Mesothelial cell of epicardium (in vitro differentiated cells): ENCODE results near the gene ERC2. TPM values are rescaled to one million over a fixed set of nuclear protein-coding genes. Genes with fewer than 3 reads are reported as not detected.

ENCODE experiments used
- DNase-seq, 2 experiments: peaks; one replicate each; pipeline ENCODE4 v3.0.0; 2021; ENCODE audit warnings: low spot score in 2 of 2; ENCODE audit not compliant: unreplicated experiment in 2 of 2
- H3K27ac Mint-ChIP-seq: 2 replicates; pipeline ENCODE4 v1.8.0; 2021; ENCODE audit warnings: mixed read lengths
- H3K27me3 Mint-ChIP-seq: 2 replicates; pipeline ENCODE4 v1.8.0; 2021; ENCODE audit warnings: low read depth, mixed read lengths
- H3K36me3 Mint-ChIP-seq: 2 replicates; pipeline ENCODE4 v1.8.0; 2021; ENCODE audit warnings: mixed read lengths
- H3K4me1 Mint-ChIP-seq: 2 replicates; pipeline ENCODE4 v1.8.0; 2021; ENCODE audit warnings: mixed read lengths
- H3K4me3 Mint-ChIP-seq: 2 replicates; pipeline ENCODE4 v1.8.0; 2021; ENCODE audit warnings: mild to moderate bottlenecking, moderate library complexity, mixed read lengths
- H3K9me3 Mint-ChIP-seq: 2 replicates; pipeline ENCODE4 v1.8.0; 2021; ENCODE audit warnings: mixed read lengths
- CTCF ChIP-seq: fragments of 200-600 bp; sonication (generic); IDR thresholded peaks from one replicate; pipeline ENCODE4 v1.5.0; 2021; ENCODE audit warnings: antibody characterized with exemption; ENCODE audit not compliant: unreplicated experiment
- total RNA-seq: library from RNA; stranded (reverse); gene quantifications from 3 replicates; pipeline ENCODE4 v1.2.1, GENCODE V29; 2021

Gene ERC2
- total RNA-seq, 1 donor from 2014 or later, result 15.6 TPM

- DNase-seq, result no peak
- H3K4me3 Mint-ChIP-seq, result no peak overlapping the region
- H3K4me1 Mint-ChIP-seq, result peaks cover 5% of the 10 kb centered on the region
- H3K27ac Mint-ChIP-seq, result no peak overlapping the region
- H3K36me3 Mint-ChIP-seq, result no peaks in the 10 kb centered on the region
- H3K27me3 Mint-ChIP-seq, result no peaks in the 10 kb centered on the region
- no peak for TF ChIP-seq CTCF
- peaks cover 17% of the 10 kb centered on the region for H3K9me3 Mint-ChIP-seq
These were observed 666.6 kb downstream of the ERC2 start for GRCh38 chr3:55801676-55802075.

GRCh38 chr3:55801068-55801467, 667.2 kb downstream of the ERC2 start:
- no peak for TF ChIP-seq CTCF
- H3K36me3 Mint-ChIP-seq, result no peaks in the 10 kb centered on the region
- no peak overlapping the region for H3K4me3 Mint-ChIP-seq
- DNase-seq, result no peak
- H3K27me3 Mint-ChIP-seq, result no peaks in the 10 kb centered on the region
- H3K4me1 Mint-ChIP-seq, result peaks cover 5% of the 10 kb centered on the region
- no peak overlapping the region for H3K27ac Mint-ChIP-seq
- H3K9me3 Mint-ChIP-seq, result peaks cover 13% of the 10 kb centered on the region

DNA sequence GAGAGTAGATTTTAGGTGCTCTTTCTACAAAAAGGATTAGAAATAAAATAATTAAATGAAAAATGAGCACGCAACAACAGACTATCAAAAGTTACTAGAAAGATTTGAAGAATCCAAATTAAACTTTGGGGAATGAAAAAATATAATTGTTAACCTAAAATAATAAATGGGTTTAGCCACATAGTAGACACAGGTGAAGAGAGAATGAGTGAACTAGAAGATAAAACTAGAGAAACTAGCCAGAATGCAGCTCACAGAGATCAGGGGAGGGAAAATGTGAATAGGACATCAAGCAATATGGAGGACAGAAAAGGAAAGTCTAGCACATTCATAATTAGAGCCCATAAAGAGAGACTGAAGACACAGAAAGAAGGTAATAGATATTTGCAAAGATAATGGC, 670.5 kb downstream of the ERC2 start:
- Mint-ChIP-seq H3K27me3 (no peaks in the 10 kb centered on the region), H3K9me3 (peaks cover 5% of the 10 kb centered on the region), H3K36me3 (no peaks in the 10 kb centered on the region), H3K4me1 (peaks cover 2% of the 10 kb centered on the region), H3K4me3 (no peak overlapping the region), H3K27ac (no peak overlapping the region)
- no peak for DNase-seq
- no peak for TF ChIP-seq CTCF

DNA sequence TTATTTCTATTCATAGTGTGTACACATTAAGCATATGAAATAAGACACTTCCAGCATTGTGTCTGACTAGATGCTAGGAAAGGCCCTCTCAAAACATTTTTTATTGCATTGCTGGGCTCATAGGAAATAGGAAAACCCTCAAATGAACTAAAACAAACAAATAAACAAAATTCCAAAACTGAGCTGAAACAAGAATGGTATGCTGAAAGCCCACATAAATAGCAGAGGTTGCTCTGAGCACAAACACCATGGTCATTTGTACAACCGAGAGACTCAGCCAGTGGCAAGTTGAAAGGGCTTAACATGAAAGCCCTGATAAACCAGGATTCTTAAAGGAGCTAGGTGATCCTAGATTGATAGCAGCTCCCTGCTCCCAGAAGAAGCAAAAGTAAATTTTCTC, 671.2 kb downstream of the ERC2 start:
- Mint-ChIP-seq H3K27me3 (no peaks in the 10 kb centered on the region), H3K4me1 (peaks cover 2% of the 10 kb centered on the region), H3K4me3 (no peak overlapping the region), H3K36me3 (no peaks in the 10 kb centered on the region), H3K27ac (no peak overlapping the region), H3K9me3 (peaks cover 5% of the 10 kb centered on the region)
- no peak for TF ChIP-seq CTCF
- no peak for DNase-seq

DNA sequence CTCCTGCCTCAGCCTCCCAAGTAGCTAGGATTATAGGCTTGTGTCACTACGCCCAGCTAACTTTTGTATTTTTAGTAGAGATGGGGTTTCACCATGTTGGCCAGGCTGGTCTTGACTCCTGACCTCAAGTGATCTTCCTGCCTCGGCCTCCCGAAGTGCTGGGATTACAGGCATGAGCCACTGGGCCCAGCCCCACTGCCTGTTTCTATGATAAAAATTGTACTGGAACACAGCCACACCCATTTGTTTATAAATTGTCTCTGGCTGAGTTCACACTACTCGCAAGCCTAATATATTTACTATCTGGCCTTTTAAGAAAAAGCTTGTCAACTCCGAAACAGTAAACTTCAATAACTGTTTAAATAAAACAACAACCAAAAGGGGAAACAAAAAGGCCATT, 671.7 kb downstream of the ERC2 start:
- Mint-ChIP-seq H3K27me3 (no peaks in the 10 kb centered on the region), H3K9me3 (peaks cover 5% of the 10 kb centered on the region), H3K27ac (no peak overlapping the region), H3K36me3 (no peaks in the 10 kb centered on the region), H3K4me1 (peaks cover 2% of the 10 kb centered on the region), H3K4me3 (no peak overlapping the region)
- DNase-seq, result no peak
- no peak for TF ChIP-seq CTCF

DNA sequence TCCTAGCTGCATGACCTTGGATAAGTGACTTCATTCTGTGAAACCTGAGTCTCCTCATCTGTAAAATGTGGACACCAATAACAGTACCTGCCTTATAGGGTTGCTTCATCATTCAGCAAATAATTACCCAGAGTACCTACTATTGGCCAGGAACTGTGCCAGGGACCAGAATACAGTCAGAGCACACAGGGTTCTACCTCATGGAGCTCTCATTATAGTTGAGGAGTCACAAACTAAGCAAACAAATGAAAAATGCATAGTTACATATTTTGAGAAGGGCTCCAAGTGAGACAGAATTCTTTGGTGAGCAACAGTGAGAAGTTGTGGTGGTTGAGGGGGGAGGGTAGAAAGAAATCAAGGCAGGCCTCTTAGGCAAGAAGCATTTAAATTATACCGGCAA, 672.5 kb downstream of the ERC2 start:
- Mint-ChIP-seq H3K27ac (no peak overlapping the region), H3K36me3 (no peaks in the 10 kb centered on the region), H3K27me3 (no peaks in the 10 kb centered on the region), H3K4me1 (peaks cover 6% of the 10 kb centered on the region), H3K4me3 (no peak overlapping the region), H3K9me3 (peaks cover 5% of the 10 kb centered on the region)
- DNase-seq, result no peak
- no peak for TF ChIP-seq CTCF
